GM18519 (cell line): ENCODE results near the gene MSANTD7.
"Not testable (repeated sequence)": the region's sequence is repeated elsewhere in the genome, so short reads cannot be mapped to it uniquely, and the experiment has no call there.

Experiments used
- ATAC-seq: cut with Tn5 transposase; IDR thresholded peaks from one replicate; pipeline ENCODE4 v1.9.1; 2021; ENCODE audit warnings: mild to moderate bottlenecking, moderate library complexity; ENCODE audit not compliant: unreplicated experiment, low FRiP score

The MSANTD7 gene

DNA sequence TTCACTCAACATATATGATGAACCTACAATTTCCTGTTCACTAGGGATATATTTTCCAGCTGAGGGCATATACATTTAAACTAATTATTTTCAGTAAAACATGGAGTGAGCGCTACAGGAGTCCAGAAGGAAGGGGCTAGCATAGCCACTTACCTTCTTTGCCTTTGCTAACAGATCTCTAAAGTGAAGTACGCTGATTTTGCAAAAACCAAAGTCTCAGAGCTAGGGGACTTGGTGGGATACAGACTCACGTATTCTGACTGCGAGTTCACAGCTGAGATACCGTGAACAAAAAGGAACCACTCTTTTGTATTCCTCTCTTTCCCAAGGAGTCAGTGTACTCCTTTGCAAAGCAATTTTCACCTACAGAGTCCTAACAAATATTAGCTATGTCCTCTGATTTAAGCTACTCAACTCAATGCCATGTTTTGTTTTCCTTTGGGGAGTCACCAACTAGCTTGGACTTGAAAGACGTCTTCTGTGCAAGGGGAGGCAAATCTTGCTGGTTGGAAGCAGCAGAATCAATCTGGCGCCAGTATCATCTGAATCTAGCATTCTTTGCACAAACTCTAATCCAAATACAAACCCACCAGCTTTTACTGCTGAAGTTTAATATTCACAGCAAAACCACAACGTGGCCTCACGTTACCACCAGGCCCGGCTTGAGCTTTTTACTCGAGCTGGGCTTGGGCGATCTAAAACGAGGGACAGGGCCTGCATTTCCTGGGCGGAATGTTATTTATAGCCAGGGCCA, 926 bp upstream of the MSANTD7 start:
- ATAC-seq, result no peak

DNA sequence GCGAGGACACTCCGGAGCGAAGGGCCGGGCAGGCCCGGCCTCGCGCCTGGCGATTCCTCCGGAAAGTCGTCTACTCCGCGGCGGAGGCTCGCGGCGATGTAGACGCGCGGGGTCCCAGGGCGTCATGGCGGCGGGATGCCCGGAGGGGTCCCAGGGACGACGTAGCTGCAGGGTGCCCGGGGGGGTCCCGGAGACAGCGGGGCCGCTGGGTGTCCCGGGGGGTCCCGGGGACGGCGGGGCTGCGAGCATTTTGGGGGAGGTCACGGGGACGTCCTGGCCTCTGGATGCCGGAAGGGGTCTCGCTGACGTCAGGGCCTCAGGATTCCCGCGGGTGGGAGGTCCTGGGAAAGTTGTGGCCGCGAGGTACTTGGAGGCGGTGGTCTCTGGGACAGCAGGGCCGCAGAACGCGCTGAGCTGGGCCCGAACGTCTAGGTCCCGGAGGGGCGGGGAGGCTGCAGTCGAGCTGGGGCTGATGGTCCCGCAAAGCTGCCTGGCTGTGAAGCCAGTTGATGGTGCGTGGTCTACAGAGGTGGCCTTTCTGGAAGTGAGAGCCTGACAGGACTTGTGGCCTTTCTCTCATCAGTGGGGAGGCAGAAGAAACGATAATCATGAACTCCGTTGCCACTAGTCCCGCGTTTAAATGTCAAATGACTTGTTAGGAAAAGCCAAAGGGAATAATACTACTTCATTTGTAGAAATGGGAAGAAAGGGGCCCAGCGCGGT, 637 bp downstream of the MSANTD7 start:
- ATAC-seq, result no peak

DNA sequence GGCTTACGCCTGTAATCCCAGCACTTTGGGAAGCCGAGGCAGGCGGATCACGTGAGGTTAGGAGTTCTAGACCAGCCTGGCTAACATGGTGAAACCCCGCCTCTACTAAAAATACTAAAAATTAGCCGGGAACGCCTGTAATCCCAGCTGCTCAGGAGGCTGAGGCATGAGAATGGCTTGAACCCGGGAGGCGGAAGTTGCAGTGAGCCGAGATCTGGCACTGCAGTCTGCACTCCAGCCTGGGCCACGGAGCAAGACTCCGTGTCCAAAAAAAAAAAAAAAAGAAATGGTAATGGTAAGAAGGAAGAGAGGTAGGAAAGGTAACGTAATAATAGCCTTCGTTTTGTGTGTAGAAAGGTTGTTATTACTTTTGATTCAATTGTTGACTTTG, 1.2 kb downstream of the MSANTD7 start:
- no peak for ATAC-seq

DNA sequence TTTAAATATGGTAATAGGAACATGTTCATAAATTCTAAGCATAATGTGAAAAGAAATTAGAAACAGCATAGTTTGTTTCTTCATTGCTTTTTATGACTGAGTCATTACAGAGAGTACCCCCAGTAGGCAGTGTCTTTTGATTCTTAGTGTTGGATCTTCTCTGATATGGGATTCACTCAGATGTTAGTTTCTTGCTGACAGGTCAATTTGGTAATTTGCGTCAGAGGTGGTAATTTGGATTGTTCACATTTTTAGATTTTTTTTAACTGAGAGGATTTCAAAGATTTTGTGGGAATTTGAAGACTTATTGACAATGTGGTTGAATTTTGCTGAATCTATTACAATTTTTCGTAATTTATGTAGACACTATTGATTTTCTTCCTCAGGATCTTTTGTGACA, 2.1 kb downstream of the MSANTD7 start:
- ATAC-seq, result no peak

DNA sequence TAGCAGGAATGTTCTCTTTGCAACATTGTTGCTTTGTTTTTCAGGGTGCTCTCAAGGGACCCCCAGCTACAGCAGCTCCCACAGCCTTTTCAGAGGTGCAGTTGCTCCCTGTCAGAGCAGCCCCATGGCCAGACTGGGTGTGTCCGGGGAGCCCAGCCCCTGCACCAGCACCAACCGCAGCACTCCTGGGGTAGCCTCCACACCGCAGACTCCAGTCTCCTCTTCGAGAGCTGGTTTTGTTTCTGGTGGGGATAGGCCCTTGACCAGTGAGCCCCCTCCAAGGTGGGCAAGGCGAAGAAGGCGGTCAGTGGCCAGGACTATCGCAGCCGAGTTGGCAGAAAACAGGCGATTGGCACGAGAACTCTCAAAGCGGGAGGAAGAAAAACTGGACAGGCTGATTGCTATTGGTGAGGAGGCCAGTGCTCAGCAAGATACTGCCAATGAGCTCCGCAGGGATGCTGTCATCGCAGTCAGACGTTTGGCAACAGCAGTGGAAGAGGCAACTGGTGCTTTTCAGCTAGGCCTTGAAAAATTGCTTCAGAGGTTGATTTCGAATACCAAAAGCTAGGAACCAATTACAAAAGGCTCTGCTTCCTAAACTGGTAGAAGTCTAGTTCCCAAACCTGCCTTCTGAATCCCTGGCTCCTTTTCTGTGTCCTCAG, 5.4 kb downstream of the MSANTD7 start:
- ATAC-seq, result no peak

DNA sequence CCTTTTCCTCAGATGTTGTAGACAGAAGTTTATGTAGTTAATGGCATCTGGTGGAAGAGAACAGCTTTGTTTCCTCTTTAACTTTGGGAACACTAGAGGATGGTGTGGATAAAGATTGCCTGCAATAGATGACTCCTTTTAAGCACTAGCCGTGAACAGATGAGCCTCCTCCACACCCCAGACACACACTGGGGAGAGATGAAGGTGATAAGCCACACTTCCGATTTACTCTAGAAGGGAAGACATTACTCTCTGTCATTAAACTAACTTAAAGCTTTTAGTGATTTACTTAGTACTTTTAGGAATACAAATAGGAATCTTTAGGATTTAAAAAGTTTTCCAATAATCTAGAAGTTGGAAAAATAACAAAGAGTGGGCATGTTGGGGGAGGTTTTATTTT, 6.8 kb downstream of the MSANTD7 start:
- ATAC-seq, result no peak

DNA sequence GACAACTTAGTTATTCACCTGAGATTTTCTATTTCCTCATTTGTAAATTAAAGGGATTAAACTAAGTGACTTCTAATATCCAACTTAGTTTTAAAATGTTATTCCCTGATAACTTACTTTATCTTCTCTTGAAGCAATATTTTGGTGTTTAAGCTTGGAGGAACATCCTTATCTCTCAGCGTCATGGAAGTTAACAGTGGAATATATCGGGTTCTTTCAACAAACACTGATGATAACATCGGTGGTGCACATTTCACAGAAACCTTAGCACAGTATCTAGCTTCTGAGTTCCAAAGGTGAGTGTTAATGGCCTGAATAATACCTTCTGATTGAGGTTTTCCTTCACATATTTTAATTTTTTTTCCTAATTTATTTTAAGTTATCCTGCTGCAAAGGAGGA, 14.1 kb downstream of the MSANTD7 start:
- no peak for ATAC-seq

DNA sequence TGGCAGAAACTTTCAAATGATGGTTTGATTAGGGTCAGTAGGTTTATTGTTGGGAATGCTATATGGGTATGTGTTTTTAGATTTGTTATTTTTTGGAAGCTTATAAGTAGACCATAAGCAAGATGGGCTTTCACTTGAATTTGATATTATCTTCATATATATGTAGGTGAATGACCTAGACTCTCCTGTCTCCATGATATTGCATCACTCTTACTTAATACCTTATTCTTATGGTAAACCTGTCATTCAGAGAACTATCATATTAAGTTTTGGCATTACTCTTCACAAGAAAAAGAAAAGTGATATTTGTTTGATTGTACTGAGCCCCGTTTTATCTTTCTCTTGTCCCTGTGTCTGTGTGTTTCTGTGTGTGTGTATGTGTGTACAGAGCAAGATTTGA, 17.3 kb downstream of the MSANTD7 start:
- no peak for ATAC-seq

DNA sequence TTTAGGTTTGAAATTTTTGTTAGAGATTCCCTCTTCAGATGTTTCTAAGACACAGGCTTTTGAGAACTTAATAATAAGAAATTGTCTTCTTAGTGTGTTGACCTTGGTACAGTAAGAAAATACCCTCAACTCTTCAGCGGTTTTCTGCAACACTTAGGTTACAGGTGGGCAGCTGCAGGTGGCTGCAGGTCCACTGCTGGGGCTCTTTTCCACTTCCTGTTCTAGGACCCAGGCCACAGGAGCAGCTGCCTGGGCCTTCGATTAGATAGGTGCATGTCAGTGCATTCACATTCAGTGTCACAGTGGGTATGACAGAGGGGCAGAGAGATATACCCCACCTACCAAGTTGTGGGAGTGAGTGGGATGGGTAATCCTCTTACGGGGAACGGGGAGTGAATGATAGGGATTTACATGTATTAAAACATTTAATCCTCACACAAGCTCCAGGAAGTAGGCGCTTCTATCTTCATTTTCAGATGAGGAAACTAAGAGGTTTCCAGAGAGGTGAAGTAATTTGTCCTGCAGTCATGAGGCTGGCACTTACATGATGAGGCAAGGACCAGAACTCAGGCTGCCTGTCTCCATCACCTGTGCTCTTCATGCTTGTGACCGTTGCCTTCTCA, 20.3 kb downstream of the MSANTD7 start:
- no peak for ATAC-seq

DNA sequence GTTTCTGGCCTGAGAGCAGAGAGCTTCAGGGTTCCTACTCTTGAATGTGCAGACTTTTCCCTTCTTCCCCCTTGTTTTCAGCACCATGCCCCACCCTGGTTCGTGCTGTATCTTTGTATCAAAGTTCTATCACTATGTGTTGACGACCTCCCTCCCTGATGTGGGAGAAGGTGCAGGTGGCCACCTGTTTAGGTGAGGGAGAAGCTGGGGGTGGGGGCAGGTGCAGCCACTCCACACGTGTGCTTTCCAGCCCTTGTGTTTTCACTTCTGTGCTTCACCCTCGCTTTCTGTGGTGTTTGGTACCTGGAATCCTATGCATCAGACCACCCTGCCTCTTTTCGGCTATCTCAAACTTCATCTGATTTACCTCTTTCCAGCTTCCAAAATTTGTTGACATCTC, 20.9 kb downstream of the MSANTD7 start:
- no peak for ATAC-seq

DNA sequence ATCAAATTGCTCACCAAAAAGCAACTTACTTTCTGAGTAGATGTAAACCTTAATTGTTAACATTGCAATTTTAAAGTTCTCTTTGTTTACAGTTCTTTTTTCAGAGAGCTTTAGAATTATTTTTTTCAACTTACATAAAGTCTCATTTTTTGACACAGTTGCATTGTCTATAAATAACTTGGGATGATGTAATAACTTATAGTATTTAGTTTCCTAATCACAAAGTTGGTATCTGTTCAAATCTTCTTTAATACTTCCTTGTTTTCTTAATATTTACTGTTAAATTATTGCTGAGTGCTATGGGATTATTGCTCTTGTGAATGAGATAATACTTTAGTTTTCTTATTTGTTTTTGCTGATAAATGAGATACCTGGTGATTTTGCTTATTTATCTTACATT, 21.7 kb downstream of the MSANTD7 start:
- no peak for ATAC-seq

DNA sequence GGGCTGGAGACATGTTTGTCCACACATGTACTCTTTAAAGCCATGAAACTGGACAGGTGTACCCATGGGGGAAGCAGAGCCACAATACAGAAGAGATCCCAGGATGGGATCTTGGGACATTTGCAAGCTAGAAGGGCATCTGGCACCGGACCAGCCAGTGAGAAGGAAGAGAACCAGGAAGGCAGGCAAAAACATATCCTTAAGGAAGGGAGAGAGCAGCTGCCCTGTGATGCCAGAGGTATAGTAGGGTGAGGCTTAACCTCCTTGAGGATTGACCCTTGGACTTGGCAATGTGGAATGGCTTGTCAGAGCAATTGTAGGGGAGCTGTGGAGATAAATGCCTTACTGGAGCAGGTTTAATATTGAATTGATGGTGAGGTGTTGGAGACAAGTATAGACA, 22.7 kb downstream of the MSANTD7 start:
- no peak for ATAC-seq

DNA sequence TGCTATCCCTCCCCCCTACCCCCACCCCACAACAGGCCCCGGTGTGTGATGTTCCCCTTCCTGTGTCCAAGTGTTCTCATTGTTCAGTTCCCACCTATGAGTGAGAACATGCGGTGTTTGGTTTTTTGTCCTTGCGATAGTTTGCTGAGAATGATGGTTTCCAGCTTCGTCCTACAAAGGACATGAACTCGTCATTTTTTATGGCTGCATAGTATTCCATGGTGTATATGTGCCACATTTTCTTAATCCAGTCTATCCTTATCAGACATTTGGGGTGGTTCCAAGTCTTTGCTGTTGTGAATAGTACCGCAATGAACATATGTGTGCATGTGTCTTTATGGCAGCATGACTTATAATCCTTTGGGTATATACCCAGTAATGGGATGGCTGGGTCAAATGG, 26.4 kb downstream of the MSANTD7 start:
- ATAC-seq, result not testable (repeated sequence)

DNA sequence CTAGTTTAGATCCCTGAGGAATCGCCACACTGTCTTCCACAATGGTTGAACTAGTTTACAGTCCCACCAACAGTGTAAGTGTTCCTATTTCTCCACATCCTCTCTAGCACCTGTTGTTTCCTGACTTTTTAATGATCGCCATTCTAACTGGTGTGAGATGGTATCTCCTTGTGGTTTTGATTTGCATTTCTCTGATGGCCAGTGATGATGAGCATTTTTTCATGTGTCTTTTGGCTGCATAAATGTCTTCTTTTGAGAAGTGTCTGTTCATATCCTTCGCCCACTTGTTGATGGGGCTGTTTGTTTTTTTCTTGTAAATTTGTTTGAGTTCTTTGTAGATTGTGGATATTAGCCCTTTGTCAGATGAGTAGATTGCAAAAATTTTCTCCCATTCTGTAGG, 26.8 kb downstream of the MSANTD7 start:
- not testable (repeated sequence) for ATAC-seq

DNA sequence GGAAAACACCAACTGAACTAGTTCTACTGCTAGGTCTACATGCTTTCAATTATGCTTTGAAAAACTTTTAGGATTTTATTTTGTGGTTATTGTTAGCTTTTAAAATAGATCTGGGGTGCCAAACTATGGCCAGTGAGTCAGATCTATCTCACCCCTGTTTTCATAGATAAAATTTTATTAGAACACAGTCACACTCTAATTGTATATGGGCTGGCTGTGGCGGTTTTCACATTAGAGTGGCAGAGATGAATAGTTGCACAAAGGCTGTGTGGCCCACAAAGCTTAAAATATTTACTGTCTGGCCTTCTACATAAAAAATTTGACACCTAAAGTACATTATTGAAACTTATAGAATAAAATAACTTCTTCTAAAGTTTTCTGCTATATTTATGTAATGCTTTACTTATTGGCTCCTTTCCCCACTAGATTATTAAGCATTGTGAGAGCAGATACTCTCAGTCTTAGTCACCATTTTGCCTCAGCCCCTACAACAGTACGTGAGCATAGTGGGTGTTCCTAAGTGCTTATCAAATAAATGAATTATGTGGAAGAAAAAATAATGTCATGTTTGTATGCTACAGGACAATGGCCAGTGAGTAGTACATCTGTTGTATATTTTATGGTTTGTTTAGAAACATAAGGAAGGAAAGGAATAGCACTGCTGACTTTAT, 35.1 kb downstream of the MSANTD7 start:
- no peak for ATAC-seq

DNA sequence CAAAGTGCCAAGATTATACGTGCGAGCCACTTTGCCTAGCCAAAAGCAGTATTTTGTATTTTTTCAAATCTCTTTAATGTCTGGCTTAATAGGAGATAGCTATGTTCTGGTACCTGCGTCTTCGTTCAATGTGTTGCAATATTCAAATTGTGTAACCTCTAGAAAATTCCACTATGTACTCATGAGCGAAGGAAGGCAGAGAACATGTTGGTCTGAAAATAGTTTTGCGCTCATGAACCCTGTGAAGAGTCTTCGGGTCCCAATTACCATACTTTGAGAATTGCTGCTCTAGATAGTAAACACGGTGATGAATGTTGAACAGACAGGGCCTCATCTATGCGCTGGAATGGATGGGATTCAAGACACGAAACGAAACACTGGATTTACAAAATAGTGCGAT, 37.8 kb downstream of the MSANTD7 start:
- ATAC-seq, result no peak

DNA sequence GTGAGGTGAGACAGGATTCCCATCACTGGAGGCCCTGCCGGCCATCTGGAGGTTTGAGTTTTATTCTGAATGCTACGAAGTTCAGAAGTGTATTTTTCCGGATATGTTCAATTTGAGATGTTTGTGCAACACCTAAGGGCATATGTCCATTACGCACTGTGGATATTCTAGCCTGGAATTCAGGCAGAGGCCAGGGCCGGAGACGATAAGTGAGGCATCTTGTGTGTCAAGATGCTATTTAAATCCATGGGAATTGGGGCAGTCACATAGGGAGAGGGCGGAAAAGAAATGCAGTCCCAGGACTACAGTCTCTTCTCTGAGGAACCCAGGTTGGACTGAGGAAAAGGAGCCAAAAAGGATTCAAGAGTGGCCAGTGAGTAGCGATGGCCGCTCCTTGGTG, 38.7 kb downstream of the MSANTD7 start:
- ATAC-seq, result no peak

DNA sequence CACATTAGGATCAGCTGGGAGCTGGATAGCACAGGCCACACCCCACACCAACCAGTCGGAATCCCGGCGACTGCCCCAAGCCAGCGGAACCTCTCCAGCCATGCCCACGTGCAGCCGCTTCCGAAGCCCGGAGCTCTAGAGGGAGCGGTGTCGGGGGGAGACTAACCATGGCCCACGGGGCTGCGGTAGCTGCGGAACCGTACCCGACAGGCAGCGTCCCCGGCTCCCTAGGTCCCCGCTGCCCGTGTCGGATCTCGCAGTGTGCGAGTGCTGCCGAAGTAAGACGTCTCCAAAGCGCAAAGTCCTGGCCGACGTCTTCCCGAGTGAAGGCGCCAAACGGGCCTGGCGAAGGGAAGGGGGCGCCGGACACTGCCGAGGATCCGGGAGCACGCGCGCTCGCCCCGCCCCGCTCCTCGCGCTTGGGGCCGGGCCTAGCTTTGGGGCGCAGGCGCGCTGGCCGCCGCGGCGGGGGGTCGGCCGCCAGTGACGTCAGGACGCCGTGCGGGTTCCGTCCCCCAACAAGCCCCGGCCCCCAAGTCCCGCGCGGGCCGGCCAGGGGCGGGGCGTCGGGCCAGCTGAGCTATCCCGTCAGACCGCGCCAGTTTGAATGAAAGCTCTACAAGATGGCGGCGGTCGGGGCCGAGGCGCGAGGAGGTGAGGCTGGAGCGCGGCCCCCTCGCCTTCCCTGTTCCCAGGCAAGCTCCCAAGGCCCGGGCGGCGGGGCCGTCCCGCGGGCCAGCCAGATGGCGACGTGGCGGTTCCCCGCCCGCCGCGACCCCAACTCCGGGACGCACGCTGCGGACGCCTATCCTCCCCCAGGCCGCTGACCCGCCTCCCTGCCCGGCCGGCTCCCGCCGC, 40.4 kb downstream of the MSANTD7 start, which contains the start of gene SUV39H2:
TSS of gene SUV39H2 (plus strand) at position 601 of the 858 bp plus-strand sequence. CDS start at position 624, 23 bp downstream.
- peak; percentile 75 for ATAC-seq

DNA sequence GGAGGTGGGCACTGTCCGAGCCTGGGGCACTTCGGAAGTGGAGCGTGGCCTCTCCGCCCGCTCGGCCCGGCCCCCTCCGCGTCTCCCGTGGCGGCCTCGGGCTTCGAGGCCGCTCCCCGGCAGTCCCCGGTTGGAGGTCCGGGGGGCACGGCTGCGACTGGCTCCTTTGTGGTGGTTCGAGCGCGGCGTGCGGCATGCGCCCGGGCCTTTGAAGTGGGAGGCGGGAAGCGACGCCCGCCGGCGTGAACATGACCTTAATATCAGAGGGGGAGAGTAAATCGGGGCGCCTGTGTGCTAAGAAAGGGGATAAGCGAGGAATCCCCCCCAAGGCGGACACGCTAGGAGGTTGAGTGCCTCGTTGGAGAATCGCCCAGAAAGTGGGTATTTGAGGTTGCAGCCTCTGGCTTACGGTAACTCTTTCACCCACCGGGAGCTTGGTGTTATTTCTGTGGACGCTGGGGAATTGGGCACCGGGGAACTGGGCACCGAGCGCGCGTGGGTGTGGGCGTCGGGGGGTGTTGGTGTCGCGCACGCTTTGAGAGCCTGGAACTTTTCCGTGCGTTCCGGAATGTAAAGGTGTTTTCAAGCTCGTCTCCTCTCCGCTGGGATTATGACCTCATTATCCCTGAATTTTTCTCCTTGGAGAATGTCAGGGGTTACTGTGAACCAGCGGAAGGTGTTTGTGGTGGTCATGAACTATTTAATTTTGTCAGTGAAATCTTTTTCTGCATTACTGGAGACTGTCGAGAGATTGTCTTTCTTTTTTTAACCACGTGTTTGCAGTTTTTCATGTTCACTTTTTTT, 41.2 kb downstream of the MSANTD7 start:
- no peak for ATAC-seq
